Tongue (tissue), 2 donors: Measurements from ENCODE around the gene NXPH1. TPM values are rescaled to one million over a fixed set of nuclear protein-coding genes. Genes with fewer than 3 reads are reported as not detected.

ENCODE experiments used
- DNase-seq: peaks from one replicate; pipeline ENCODE4 v3.0.0-alpha.2; 2015
- total RNA-seq: library from RNA; depleted of rRNA; stranded (reverse); fragments of >200 nt; gene quantifications from one replicate; pipeline ENCODE4 v1.2.3, GENCODE V29; 2014

NXPH1 gene
- total RNA-seq, 1 donor from 2014 or later, result not detected

DNA sequence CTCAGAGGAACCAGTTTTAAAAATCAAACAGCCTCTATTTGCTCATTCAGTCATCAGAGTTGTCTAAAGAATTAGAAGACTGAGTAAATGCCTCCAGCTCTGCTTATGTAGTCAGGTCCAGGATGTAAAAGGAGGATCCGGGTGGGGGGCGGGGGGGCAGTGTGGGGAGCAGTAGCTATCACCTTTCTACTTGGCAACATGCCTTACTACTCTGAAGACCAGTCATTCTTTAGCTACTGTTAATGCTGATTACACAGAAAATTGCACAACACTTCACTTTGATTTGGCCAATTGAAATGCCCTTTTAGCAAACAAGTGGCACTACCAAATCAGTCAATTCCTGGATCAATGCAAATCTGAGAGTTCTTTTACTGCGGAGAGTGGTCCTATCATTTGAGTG lies 164.2 kb downstream of the NXPH1 start:
- DNase-seq, result no peak

DNA sequence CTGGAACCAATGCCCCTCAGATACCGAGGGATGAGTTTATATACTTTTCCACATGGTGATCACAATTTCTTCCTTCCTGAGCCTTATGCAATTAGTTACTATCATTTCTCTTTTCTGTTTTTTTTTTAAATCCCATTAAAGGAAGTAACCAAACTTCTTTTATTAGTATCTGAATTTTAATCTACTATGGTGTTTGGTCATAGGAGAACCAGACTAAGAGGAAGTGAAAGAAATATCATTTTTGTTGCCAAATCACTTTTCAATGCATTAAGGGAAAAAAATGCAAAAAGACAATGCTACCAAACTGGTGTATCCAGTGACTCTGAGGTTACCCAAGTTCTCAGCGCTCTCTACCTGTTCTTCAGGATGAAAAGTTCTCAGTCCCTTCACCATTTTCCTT lies 167.7 kb downstream of the NXPH1 start:
- no peak for DNase-seq

DNA sequence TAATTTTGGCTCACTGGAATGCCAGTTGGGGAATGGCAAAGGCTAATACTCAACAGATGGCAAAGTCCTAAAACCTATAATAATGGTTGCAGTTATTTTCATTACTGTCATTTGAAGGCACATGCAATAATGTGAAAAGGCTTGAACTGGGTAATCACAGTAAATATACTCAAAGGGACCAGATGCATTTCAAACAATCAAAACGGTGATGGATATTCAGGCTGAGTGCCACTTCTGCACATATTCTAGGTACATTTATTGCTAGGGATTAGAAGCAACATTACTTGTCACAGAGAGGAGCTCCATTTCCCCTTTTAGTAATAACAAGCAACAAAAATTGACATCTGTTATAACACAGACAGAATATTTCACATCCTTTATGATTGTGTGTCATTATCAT lies 171.8 kb downstream of the NXPH1 start:
- DNase-seq, result no peak

DNA sequence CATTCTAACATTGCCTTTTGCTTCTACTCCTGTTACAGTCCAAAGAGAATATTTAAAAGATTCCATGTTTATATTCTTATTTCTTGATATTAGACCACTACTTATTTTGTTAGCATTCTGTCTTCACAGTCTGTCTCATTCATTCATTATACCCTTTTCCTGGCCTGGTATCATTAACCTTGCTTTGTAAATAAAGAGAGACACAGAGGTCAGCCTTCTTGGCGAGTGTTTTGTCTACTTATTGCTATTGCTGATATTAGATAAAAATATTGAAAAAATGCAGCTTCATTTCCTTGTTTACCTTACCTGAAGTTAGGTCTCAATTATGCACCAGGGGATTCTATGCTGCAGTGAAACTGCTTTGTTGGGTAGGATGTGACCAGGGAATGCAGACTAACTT lies 179.2 kb downstream of the NXPH1 start:
- DNase-seq, result no peak

DNA sequence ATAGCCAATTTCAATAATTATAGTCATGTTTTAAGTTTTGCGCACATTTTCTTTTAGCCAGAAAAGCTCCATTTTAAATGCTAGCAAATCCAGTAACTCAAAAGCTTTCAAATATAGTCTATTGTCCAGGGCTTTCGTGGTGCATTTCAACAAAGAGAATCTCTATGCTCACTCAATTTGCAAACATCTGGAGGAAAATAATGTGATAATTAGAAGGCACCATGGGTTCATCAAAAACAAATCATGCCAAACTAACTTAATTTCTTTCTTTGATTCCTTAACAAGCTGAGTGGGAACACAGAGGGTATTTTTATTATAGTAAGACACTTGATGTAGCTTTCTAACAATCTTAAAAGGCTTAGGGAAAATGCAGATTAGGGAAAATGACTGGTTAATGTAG lies 179.8 kb downstream of the NXPH1 start:
- no peak for DNase-seq

DNA sequence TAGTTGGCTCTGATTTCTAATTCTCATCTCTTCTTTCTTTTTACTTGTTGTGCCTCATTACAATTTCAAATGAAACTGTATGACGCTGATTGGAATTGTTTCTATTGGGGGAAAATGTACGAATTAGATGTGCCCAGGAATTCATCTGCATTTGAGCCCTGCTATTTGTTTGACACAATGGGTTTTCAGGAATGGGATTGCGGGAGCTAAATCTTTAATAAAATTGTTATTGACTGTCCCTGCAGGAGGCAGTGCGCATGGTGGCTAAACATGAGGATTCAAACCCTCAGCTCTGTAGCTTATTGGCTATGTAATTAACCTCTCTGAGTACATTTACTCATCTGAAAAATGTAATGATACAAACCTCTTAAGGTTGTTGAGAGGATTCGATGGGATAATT lies 181.6 kb downstream of the NXPH1 start:
- no peak for DNase-seq

DNA sequence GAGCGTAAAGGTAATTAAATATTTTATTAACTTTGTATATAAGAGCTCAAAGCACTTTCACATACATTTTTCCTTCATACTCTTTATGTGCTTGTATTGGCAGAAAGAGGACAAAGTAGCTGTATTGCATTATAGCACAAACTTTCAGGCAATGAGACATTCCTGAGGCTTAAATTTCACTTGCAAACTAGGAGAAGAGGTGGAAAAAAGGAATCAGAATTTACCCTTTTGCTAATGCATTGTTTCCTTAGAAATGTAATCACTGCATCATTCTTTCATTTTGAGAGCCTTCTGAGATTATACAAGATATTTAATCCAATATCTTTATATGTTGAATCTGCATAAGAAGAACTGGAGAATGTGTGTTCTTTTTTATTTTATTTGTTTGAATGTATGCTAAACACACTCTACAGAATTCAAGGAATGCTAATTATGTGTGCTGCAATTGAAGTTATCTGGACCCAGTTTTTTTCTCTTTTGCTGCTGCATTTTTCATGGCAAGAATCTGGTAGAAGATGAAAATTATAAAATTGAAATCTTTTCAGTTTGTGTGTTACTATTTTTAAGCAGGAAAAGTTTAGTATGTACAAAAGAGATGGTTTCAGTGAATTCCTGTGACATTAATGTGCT lies 185.1 kb downstream of the NXPH1 start:
- no peak for DNase-seq

DNA sequence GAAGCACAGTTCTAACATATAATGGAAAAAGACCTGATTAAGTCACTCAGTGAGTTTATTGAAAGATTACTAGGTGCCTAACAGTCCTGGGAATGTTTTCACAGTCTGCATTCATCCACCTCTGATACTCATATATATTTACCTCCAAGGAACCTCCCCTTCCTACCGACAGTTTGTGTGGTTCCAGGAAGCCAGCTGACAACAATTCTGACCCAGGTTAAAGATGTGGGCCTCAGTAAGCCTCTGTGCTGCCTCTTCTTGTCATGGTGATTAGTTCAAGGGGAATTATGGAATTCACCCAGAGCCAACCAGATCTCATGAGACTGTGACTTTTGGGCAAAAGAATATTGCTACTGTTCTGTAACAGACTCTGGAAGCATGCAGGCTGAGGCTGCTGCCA lies 186.8 kb downstream of the NXPH1 start:
- no peak for DNase-seq

DNA sequence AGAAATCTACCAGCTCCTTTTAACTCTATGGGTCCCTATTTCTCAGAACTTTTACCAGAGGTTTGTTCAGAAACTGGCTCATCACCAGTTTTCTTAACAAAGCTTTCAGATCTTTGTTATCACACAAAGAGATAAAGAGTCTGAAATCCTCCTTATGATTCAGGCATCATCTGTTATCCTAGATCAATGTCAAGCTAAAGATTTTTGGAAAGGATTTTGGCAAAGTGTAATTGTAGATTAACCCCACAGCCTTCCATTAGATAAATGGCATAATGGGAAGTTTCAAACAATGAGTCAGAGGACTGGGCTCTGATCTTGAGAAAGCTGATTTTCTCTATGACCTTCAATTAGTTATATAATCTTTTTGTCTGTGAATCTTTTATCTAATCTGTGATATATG lies 192.2 kb downstream of the NXPH1 start:
- DNase-seq, result no peak

DNA sequence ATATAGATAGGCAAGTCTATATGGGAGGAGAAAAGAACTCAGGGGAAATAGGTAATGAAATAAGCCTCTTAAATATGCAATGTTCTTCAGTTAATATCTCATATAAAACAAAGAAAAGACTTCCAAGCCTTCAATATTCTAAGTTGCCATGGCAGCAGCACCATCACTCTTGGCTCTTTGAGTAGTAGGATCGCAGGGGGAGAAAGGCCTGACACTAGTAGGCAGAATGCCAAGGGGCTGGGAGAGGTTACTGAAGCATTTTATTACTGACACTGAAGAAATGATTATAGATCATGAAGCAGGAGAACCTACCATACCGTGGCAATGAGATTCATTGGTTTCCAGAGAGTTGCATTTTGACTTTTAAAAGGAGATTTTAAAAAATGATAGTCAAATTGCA lies 193.9 kb downstream of the NXPH1 start:
- DNase-seq, result no peak

DNA sequence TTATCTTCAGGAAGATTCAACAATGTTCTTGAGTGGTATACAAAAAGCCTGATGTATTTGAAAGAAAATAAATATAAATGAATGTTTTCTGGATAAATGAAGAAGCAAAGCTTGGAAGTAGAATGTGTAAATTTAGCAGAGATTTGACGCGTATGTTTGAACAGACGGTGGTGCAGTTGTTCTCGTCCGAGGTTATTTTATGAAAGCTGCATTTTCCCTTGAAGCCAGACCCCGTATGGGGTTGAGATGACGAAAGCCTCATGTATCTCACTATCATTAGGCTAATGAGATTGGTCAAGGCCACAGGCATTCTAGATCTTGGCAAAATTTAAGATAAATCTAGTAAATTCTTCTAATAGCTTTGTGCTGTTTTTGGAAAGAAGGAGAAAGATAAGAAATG lies 195.2 kb downstream of the NXPH1 start:
- no peak for DNase-seq

DNA sequence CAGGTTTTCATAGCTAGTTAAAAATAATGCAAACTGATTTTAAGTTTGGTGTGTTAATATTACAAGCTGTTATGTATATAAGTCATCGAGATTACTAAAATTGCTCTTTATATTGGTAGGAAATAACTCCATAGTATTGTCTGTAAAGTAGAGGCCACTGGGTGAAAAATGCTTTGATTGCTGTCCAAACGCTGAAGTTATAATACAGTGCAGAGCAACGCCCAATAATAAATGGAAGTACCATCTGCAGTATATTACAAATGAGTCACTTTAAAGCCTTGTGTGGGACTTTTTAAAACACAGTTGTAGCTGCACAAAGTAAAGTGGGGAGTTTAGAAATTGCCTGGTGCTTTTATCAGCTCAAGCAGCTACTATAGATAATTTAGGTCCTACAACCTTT lies 196.1 kb downstream of the NXPH1 start:
- DNase-seq, result peak; percentile 11

DNA sequence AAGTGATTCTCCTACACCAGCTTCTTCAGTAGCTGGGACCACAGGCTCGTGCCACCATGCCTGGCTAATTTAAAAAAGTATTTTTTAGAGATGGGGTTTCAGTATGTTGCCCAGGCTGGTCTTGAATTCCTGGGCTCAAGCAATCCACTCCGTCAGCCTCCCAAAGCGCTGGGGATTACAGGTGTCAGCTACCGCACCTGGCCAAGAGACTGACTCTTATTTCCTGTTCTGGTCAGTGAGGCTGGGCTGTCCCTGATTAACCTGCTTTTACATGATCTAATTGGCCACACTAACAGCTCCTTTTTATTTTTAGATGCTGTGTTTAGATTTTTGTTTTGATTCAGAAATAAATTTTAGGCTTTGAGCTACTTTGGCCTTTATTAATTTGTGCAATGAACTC lies 203.9 kb downstream of the NXPH1 start:
- DNase-seq, result no peak

DNA sequence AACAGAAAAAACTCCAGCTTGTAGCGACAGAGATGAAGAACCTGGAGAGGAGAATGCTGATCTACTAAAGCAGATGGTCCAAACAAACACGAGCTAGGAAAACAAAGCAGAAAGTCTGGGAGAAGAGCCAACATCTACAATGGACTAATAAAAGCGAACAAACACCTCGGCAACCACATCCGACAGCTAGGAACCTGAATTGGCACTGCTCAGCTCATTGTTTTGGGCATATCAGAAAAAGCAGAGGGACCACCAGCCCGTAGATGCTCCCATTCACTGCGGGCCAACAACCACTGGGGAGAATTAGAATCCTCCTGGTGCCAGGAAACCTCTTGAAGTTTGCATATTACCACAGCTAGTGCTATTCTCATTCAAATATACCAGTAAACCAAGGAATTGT lies 204.7 kb downstream of the NXPH1 start:
- peak; percentile 17 for DNase-seq

DNA sequence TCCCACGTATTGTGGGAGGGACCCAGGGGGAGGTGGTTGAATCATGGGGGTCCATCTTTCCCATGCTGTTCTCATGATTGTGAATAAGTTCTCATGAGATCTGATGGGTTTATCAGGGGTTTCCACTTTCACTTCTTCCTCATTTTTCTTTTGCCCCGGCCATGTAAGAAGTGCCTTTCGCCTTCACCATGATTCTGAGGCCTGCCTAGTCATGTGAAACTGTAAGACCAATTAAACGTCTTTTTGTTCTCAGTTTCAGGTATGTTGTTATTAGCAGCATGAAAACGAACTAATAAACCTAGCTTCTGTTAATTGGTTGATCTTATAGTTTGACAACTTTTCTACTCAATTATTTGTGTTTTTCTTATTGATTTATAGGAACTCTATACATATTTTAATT lies 206.3 kb downstream of the NXPH1 start:
- DNase-seq, result no peak

DNA sequence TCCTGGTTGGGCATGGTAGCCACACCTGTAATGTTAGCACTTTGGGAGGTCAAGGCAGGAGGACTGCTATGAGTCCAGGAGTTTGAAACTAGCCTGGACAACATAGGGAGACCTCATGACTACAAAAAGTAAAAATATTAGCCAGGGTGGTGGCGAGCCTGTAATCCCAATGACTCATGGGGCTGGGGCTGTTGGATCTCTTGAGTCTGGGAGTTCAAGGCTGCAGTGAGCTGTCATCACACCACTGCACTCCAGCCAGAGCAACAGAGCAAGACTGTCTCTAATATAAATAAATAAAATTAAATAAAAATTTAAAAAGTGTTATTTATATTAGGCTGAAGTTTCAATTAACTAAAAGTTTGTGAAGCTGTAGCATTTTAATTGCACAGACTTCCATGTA lies 207.3 kb downstream of the NXPH1 start:
- no peak for DNase-seq

DNA sequence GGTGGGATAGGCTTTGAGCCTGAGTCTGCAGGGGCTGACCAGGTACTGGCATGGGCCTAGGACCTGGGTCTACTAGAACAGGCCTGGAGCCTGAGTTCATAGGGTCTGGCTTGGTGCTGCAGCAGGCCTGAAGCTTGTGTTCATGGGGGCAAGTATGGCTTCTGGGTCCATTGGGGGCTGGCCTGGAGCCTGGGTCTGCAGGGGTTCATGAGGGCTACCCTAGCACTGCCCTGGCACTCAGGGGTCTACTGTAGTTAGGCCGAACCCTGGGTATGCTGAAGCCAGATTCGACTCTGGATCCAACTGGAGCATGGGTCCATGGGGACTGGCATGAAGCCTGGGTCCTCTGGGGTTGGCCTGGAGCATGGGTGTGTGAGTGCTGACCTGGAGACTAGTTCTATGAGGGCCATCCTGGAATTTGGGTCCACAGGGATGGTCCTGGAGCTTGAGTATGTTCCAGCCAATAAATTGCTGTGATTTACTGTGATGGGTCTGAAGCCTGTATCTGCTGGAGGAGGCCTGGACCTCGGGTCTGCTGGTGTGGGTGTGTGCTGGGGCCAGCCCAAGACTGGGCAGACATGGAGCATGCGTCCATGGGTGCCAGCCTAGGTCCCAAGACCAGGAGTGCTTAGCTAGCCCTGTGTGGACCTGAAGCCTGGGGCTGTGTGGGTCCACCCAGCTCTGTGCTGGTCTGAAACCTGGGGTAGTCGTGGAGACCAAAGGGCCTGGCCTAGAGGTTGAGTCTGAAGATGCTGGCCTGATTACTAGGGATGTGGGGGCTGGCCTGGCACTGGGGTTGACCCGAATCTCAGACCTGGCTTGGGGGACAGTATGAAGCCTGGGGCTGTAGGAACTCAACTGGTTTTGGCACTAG lies 235.5 kb downstream of the NXPH1 start:
- DNase-seq, result no peak

DNA sequence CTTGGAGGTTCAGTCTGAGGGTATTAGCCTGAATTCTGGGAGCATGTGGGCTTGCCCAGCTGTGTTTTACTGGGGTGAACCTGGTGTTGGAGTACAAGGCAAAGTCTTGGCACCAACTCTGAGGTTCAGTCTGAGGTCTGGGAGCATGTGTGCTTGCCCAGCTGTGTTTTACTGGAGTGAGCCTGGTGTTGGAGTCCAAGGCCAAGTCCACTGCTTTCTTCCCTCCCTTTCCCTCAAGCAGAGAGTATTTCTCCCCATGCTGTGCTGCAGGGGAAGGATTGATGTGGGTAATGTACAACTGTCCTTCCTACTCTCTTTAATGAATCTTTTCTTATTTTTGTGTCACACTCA lies 236.1 kb downstream of the NXPH1 start:
- DNase-seq, result no peak

DNA sequence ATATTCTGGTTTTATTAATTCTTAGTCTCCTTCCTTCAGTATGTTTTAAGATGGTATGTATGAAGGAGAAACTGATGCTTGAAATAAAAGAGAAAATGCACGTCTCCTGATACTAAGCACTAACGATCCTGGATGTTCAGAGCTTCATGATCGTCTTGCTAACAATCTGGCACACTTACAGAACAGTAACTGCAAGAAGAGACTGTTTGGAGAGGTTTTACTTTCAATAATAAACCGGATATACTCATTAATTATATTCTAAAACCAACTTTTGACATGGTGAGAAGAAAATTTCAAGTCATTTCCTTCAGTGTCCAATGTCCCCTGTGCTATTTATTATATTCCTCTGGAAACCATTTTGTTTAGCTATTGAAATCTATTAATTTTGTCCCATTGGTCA lies 251.0 kb downstream of the NXPH1 start:
- no peak for DNase-seq

DNA sequence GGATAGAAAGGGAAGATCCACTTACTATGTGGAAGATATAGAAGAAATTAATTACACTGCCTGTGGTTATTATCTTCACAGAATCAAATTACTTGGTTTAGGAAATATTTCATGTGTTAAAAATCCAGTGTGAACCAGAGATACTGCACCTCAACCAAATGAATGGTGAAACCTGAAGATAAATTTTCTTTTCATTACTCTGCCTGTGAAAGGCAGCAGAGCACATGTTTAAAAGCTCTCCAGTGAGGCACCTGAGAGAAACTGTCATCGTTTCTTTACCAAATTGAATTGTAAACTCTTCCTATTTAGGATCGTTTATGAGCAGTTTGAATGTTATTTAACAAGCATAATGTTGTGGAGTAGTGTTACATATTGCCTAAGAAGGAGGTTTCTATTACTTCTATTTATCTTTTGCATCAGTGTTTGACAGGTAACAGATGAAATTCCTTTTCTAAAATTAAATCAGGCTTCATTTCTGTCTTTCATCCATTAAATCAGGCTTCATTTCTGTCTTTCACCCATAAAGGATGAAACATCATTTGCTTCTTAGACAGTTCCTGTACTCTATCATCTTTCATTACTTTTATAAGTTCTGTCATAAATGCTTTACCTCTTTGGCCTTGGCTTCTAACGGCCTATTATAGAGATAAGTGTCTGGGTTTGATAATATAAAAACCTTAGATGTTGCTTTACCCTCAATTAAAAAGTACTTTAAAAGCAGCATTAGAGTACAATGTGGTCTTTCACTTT lies 266.6 kb downstream of the NXPH1 start:
- DNase-seq, result peak; percentile 8

DNA sequence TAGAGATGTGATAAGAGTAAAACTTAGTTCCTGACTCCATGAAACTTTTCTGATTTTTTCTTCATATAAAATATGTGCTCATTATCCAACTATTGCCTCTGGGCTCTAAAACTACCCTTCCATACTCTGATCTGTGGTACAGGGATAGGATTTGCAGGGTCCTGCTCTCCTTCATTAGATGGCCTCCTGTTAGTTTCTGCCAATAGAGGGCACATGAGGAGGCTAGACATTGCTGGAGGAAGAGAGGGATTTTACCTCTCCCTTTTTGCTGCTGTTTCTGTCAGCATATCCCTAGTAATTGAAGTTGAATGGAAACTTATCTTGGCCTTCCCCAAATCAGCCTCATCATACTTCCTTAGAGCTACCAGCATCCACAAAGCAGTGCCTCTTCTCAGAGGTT lies 269.4 kb downstream of the NXPH1 start:
- no peak for DNase-seq

DNA sequence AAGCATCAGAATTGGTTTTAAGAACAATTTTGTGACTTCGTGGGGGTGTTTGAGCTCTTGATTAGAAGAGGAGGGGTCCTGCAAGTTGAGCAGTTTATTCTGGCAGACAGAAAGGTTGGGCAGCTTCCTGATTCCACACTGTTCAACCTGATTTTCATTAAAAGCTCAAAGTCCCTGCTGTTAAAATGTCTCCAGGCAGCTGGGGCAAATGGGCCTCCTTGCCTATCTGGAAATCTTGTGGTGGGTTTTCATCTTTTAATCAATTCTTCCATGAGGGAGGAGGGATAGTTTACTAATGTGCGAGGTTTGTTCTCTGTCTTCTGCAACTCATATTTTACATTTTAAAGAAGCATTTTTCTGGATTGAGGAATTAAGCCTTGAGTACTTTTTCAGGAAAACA lies 276.7 kb downstream of the NXPH1 start:
- DNase-seq, result no peak

DNA sequence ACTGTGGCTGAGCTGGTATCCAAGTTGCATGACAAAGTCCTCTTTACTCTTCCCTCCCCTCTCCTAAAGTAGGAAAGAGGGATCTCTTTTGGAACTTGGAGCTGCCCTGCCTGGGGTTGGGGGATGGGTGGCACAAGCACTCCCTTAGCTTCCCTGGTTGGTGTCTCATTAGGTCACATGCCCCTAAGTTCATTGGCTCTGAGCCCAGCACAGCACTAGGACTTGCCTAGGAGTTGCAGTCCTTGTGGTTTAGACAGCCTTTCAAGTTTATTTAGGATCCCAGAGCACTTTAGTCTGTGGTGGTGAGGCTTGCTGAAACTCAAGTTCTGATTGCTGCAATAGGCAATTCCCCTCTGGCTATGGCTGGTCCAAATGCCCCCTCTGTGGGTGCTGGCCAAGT lies 281.4 kb downstream of the NXPH1 start:
- DNase-seq, result no peak

DNA sequence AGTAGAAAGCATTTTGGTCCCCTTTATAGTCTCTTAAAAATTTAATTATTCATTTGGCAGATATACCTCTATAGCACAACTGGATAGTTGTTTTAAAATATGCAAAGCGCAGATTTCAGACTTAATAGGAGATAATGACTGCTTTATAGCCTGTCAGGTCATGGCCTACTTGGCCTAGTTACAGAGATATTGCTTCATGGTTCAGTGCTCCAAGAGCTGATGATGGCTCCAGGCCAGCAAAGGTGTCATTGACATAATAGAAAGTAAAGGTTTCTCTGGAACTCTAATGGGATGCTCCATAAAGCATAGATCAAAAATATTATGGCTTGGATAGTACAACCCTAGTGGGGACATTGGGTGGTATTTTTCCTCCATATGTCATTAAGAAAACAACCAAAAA lies 285.7 kb downstream of the NXPH1 start:
- DNase-seq, result no peak
